MCF 10A (cell line): ENCODE results near the gene RPS16. TPM values are rescaled to one million over a fixed set of nuclear protein-coding genes. Genes with fewer than 3 reads are reported as not detected.
A peak's percentile ranks its signal among the peaks of the same experiment; 100 is the strongest.

Source experiments
- BruUV-seq: library from RNA; stranded (reverse); fragments of 400-500 nt; replicated peaks from 2 replicates; lab custom pipeline; 2021; lab: Mats Ljungman, UMichigan
- CTCF ChIA-PET: fragments of 300-600 bp; sonication (Branson Sonifier 250); formaldehyde crosslinking; extraction: SDS; loops from one replicate; lab custom pipeline; 2021; ENCODE audit warnings: antibody characterized with exemption, inconsistent platforms; lab: Yijun Ruan, JAX
- POLR2A ChIA-PET: fragments of 300-600, 350-650 bp; sonication (Branson Sonifier 250); formaldehyde crosslinking; extraction: SDS; loops from one replicate; lab custom pipeline; 2020; ENCODE audit warnings: antibody characterized with exemption, inconsistent platforms; lab: Yijun Ruan, JAX
- DNase-seq: peaks from one replicate; pipeline ENCODE4 v3.0.0-alpha.2; 2018; ENCODE audit not compliant: unreplicated experiment
- H3K27ac Mint-ChIP-seq: one replicate; pipeline ENCODE4 v1.8.0; 2022; ENCODE audit warnings: mild to moderate bottlenecking, low read depth, mixed read lengths; ENCODE audit not compliant: unreplicated experiment
- H3K27me3 Mint-ChIP-seq: one replicate; pipeline ENCODE4 v1.8.0; 2022; ENCODE audit warnings: mixed read lengths; ENCODE audit not compliant: insufficient read depth, unreplicated experiment
- H3K36me3 Mint-ChIP-seq: one replicate; pipeline ENCODE4 v1.8.0; 2022; ENCODE audit warnings: mild to moderate bottlenecking, moderate library complexity, mixed read lengths; ENCODE audit not compliant: insufficient read depth, unreplicated experiment
- H3K4me1 Mint-ChIP-seq: one replicate; pipeline ENCODE4 v1.8.0; 2022; ENCODE audit warnings: mixed read lengths; ENCODE audit not compliant: insufficient read depth, unreplicated experiment
- H3K4me3 Mint-ChIP-seq: one replicate; pipeline ENCODE4 v1.8.0; 2022; ENCODE audit warnings: mild to moderate bottlenecking, moderate library complexity, mixed read lengths; ENCODE audit not compliant: unreplicated experiment
- H3K9me3 Mint-ChIP-seq: one replicate; pipeline ENCODE4 v1.8.0; 2022; ENCODE audit warnings: mixed read lengths; ENCODE audit not compliant: unreplicated experiment
- intact Hi-C: fragments of 100-400 bp; cut with micrococcal nuclease; formaldehyde crosslinking; loops from 2 replicates; pipeline ENCODE4 v1.14.1; 2022
- total RNA-seq: library from RNA; stranded (reverse); gene quantifications from 2 replicates; pipeline ENCODE4 v1.2.3, GENCODE V29; 2022
- TF ChIP-seq, protein P1 (sequence below): fragments of 200-600 bp; IDR thresholded peaks from one replicate; pipeline ENCODE4 v1.8.0; 2022; ENCODE audit warnings: antibody characterized with exemption, mild to moderate bottlenecking; ENCODE audit not compliant: unreplicated experiment

Gene RPS16
- total RNA-seq, 1 experiment from 2014 or later: 2,909 TPM

- Mint-ChIP-seq H3K4me1 (peaks cover 8% of the 10 kb centered on the region), H3K36me3 (peaks cover 62% of the 10 kb centered on the region), H3K27me3 (no peaks in the 10 kb centered on the region), H3K4me3 (no peak overlapping the region), H3K9me3 (no peaks in the 10 kb centered on the region), H3K27ac (no peak overlapping the region)
- intact Hi-C loops: no loop called here
- ChIA-PET POLR2A (interaction anchor here (0.7 kb wide), 1 partner anchor 40 kb away, joined by 3 read pairs; no protein-coding TSS in a partner anchor), CTCF (interaction anchor here (0.6 to 4.7 kb wide), 6 partner anchors 8 to 281 kb away, joined by 3 to 41 read pairs (median 4); partner anchors contain the start of gene EID2B)
- BruUV-seq: no TSS peak
- DNase-seq: no peak
- TF ChIP-seq, protein P1, sequence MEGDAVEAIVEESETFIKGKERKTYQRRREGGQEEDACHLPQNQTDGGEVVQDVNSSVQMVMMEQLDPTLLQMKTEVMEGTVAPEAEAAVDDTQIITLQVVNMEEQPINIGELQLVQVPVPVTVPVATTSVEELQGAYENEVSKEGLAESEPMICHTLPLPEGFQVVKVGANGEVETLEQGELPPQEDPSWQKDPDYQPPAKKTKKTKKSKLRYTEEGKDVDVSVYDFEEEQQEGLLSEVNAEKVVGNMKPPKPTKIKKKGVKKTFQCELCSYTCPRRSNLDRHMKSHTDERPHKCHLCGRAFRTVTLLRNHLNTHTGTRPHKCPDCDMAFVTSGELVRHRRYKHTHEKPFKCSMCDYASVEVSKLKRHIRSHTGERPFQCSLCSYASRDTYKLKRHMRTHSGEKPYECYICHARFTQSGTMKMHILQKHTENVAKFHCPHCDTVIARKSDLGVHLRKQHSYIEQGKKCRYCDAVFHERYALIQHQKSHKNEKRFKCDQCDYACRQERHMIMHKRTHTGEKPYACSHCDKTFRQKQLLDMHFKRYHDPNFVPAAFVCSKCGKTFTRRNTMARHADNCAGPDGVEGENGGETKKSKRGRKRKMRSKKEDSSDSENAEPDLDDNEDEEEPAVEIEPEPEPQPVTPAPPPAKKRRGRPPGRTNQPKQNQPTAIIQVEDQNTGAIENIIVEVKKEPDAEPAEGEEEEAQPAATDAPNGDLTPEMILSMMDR: no peak
Measured at GRCh38 chr19:39475748-39476147, 40.0 kb upstream of the RPS16 start.

- BruUV-seq: no TSS peak
- ChIA-PET POLR2A (interaction anchor here (1.3 kb wide), 1 partner anchor 38 kb away, joined by 3 read pairs; the partner anchor contains the start of gene RPS16), CTCF (interaction anchor here (0.6 to 4.7 kb wide), 38 partner anchors 8 to 404 kb away, joined by 3 to 41 read pairs (median 4); partner anchors contain the start of genes DLL3, EID2, EID2B and RPS16)
- intact Hi-C loops: loop anchor here (1.0 kb wide), 1 partner anchor 58 kb away; the partner anchor contains the start of gene EID2B
- H3K36me3 Mint-ChIP-seq: peaks cover 67% of the 10 kb centered on the region
- peak; percentile 46 for DNase-seq
- H3K27ac Mint-ChIP-seq: no peak overlapping the region
- TF ChIP-seq, protein P1: peak; percentile 86
- H3K27me3 Mint-ChIP-seq: no peaks in the 10 kb centered on the region
- no peaks in the 10 kb centered on the region for H3K9me3 Mint-ChIP-seq
- H3K4me3 Mint-ChIP-seq: no peak overlapping the region
- H3K4me1 Mint-ChIP-seq: no peaks in the 10 kb centered on the region
Measured at GRCh38 chr19:39474139-39474620, 38.4 kb upstream of the RPS16 start.

DNA sequence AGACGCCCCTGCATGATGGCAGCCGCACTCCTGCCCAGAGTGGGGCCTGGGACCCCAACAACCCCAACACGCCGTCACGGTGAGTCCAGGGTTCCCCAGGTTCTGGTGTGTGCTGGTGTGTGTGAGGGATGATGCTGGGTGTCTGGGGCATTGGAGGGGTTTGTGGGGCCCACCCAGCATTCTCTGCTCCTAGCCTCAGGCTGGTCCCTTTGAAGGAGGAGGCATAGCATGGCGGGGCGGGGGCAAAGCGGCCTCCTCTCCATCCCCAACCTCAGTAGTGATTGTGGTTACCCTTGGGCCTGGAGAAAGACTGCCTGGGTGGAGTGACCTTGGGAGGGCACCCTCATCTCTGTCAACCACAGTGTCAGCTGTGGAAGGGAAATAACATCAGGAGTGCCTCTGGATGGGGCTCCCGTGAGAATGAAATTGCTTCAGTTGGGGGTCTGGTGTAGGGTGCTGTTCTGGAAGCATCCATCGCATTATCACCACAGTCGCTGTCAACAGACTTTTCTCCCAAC lies 37.8 kb upstream of the RPS16 start:
- H3K9me3 Mint-ChIP-seq: no peaks in the 10 kb centered on the region
- no peak for DNase-seq
- no peaks in the 10 kb centered on the region for H3K4me1 Mint-ChIP-seq
- no peaks in the 10 kb centered on the region for H3K27me3 Mint-ChIP-seq
- no TSS peak for BruUV-seq
- H3K36me3 Mint-ChIP-seq: peaks cover 67% of the 10 kb centered on the region
- CTCF ChIA-PET: interaction anchor here (0.6 to 4.7 kb wide), 18 partner anchors 8 to 403 kb away, joined by 3 to 41 read pairs (median 4); partner anchors contain the start of genes EID2B and SUPT5H
- no peak overlapping the region for H3K4me3 Mint-ChIP-seq
- TF ChIP-seq, protein P1: no peak
- POLR2A ChIA-PET: interaction anchor here (1.3 kb wide), 1 partner anchor 38 kb away, joined by 3 read pairs; the partner anchor contains the start of gene RPS16
- no peak overlapping the region for H3K27ac Mint-ChIP-seq
- intact Hi-C loops: no loop called here

DNA sequence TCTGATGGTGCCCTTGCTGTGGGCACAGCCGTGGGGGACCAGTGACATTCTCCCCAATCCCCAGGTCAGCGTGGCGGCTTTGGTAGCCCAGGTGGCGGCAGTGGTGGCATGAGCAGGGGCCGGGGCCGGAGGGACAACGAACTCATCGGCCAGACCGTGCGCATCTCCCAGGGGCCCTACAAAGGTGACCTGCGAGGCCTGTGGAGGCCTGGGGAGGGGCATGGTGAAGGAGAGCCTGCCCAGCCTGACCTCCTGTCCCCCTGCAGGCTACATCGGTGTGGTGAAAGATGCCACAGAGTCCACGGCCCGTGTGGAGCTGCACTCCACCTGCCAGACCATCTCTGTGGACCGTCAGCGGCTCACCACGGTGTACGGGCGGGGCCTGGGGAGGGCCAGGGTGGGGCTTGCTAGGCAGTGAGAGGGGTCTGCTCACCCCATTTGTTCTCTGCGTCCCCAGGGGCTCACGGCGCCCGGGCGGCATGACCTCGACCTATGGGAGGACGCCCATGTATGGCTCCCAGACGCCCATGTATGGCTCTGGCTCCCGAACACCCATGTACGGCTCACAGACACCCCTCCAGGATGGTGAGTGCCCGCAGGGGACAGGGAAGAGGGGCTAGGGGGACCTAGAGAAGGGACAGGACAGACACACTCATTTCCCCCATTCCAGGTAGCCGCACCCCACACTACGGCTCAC lies 37.1 kb upstream of the RPS16 start:
- H3K9me3 Mint-ChIP-seq: no peaks in the 10 kb centered on the region
- no peak overlapping the region for H3K27ac Mint-ChIP-seq
- no peaks in the 10 kb centered on the region for H3K4me1 Mint-ChIP-seq
- H3K27me3 Mint-ChIP-seq: no peaks in the 10 kb centered on the region
- H3K36me3 Mint-ChIP-seq: peaks cover 61% of the 10 kb centered on the region
- DNase-seq: no peak
- no TSS peak for BruUV-seq
- H3K4me3 Mint-ChIP-seq: no peak overlapping the region
- intact Hi-C loops: no loop called here
- ChIA-PET POLR2A (interaction anchor here (1.3 kb wide), 1 partner anchor 60 kb away, joined by 3 read pairs; the partner anchor contains the start of gene EID2B), CTCF (interaction anchor here (0.6 to 4.7 kb wide), 7 partner anchors 20 to 70 kb away, joined by 3 to 41 read pairs (median 4); partner anchors contain the start of gene EID2B)
- TF ChIP-seq, protein P1: no peak
